Kidney epithelial cell (primary cell): ENCODE data around the gene CAMTA2. TPM values are rescaled to one million over a fixed set of nuclear protein-coding genes. Genes with fewer than 3 reads are reported as not detected.
"Not testable (repeated sequence)": the region's sequence is repeated elsewhere in the genome, so short reads cannot be mapped to it uniquely, and the experiment has no call there.

Experiments
- DNase-seq: peaks from one replicate; pipeline ENCODE4 v3.0.0-alpha.2; 2010; ENCODE audit warnings: low read depth
- H3K27me3 ChIP-seq: 2 replicates; pipeline ENCODE4 v1.6.0; 2011; ENCODE audit warnings: low read length; ENCODE audit not compliant: control insufficient read depth, insufficient read depth
- H3K36me3 ChIP-seq: 2 replicates; pipeline ENCODE4 v1.5.1; 2011; ENCODE audit warnings: low read length; ENCODE audit not compliant: control insufficient read depth, insufficient read depth
- H3K4me3 ChIP-seq: 2 replicates; pipeline ENCODE4 v1.5.1; 2011; ENCODE audit warnings: low read depth, mild to moderate bottlenecking, control low read depth, low read length
- total RNA-seq: library from RNA; depleted of rRNA; stranded (reverse); fragments of >200 nt; gene quantifications from 2 replicates; pipeline ENCODE4 v1.2.3, GENCODE V29; 2015
- TF ChIP-seq, protein P1 (sequence below): IDR thresholded peaks from 2 replicates; pipeline ENCODE4 v1.5.1; 2011; ENCODE audit warnings: mild to moderate bottlenecking, moderate library complexity, low read length, control low read depth, inconsistent platforms; ENCODE audit not compliant: insufficient read depth, poor library complexity, severe bottlenecking

The CAMTA2 gene
- total RNA-seq, 1 donor from 2014 or later = 47.7 TPM

DNA sequence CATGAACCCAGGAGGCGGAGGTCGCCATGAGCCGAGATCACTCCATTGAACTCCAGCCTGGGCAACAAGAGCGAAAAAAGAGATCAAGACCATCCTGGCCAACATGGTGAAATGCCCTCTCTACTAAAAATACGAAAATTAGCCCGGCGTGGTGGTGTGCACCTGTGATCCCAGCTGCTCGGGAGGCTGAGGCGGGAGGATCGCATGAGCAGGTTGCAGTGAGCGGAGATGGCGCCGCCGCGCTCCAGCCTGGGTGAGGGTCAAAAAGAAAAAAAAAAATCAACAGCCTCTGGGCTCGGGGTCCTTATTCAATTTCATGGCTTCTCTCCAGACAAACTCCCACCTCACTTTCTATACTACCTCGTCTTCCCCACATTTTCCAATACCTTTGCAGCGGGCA lies 58.6 kb downstream of the CAMTA2 start:
- no peak for DNase-seq
- TF ChIP-seq, protein P1, sequence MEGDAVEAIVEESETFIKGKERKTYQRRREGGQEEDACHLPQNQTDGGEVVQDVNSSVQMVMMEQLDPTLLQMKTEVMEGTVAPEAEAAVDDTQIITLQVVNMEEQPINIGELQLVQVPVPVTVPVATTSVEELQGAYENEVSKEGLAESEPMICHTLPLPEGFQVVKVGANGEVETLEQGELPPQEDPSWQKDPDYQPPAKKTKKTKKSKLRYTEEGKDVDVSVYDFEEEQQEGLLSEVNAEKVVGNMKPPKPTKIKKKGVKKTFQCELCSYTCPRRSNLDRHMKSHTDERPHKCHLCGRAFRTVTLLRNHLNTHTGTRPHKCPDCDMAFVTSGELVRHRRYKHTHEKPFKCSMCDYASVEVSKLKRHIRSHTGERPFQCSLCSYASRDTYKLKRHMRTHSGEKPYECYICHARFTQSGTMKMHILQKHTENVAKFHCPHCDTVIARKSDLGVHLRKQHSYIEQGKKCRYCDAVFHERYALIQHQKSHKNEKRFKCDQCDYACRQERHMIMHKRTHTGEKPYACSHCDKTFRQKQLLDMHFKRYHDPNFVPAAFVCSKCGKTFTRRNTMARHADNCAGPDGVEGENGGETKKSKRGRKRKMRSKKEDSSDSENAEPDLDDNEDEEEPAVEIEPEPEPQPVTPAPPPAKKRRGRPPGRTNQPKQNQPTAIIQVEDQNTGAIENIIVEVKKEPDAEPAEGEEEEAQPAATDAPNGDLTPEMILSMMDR = no peak
- Histone ChIP-seq H3K36me3 (no peaks in the 10 kb centered on the region), H3K27me3 (no peaks in the 10 kb centered on the region), H3K4me3 (no peak overlapping the region)

DNA sequence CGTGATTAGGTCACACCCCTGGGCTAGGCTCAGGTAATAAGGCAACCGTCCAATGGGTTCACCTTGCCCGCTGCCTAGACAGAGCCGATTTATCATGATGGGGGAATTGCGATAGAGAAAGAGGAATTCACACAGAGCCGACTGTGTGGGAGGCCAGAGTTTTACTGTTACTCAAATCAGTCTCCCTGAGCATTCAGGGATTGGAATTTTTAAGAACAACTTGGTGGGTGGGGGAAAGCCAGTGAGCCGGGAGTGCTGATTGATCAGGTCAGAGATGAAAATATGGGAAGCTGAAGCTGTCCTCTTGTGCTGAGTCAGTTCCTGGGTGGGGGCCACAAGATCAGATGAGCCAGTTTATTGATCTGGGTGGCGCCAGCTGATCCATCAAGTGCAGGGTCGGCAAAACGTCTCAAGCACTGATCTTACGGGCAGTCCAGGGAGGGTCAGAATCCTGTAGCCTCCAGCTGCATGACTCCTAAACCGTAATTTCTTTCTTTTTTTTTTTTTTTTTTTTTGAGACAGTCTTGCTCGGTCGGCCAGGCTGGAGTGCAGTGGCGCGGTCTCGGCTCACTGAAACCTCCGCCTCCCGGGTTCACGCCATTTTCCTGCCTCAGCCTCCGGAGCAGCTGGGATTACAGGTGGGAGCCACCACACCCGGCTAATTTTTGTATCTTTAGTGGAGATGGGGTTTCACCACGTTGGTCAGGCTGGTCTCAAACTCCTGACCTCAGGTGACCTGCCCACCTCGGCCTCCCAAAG lies 60.7 kb downstream of the CAMTA2 start:
- H3K36me3 ChIP-seq, DNase-seq, H3K4me3 ChIP-seq: not testable (repeated sequence)

DNA sequence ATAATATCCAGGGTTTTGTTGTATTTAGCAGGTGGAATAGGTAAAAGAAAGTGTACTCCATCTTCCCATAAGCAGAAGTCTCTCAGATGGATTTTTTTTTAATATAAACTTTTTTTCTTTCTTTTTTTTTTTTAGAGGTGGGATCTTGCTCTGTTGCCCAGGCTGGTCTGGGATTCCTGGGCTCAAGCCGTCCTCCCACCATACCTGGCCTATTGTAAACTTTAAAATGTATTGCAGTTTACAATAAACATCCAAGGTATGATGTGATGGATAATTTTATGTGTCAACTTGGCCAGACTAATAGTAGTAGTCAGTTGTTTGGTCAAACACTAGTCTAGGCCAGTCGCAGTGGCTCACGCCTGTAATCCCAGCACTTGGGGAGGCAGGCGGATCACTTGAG lies 66.2 kb downstream of the CAMTA2 start:
- DNase-seq = no peak
- H3K36me3 ChIP-seq = no peaks in the 10 kb centered on the region
- TF ChIP-seq, protein P1 = no peak
- H3K4me3 ChIP-seq = no peak overlapping the region
- H3K27me3 ChIP-seq = no peaks in the 10 kb centered on the region

More for the DNA sequence above, 60.7 kb downstream of the CAMTA2 start:
- H3K27me3 ChIP-seq = not testable (repeated sequence)

DNA sequence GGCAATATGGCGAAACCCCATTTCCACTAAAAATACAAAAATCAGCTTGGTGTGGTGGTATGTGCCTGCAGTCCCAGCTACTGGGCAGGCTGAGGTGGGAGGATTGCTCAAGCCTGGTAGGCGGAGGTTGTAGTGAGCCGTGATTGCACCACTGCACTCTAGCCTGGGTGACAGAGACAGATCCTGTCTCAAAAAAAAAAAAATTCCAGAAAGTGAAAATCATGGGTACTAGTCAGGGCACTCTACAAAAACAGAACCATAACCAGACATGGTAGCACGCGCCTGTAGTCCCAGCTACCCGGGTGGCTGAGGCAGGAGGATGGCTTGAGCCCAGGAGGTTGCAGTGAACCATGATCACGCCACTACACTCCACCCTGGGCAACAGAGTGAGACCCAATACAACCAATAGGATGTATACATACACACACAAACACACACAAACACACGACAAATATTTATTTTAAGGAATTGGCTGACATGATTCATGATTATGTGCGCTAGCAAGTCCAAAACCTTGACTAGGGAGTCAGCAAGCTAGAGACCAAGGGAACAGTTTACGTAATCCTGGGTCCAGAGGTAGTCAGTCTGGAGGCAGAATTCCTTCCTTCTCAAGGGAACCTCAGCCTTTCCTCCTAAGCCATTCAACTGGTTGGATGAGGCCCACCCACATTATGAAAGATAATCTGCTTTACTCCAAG lies 67.0 kb downstream of the CAMTA2 start:
- H3K36me3 ChIP-seq = no peaks in the 10 kb centered on the region
- no peak for DNase-seq

DNA sequence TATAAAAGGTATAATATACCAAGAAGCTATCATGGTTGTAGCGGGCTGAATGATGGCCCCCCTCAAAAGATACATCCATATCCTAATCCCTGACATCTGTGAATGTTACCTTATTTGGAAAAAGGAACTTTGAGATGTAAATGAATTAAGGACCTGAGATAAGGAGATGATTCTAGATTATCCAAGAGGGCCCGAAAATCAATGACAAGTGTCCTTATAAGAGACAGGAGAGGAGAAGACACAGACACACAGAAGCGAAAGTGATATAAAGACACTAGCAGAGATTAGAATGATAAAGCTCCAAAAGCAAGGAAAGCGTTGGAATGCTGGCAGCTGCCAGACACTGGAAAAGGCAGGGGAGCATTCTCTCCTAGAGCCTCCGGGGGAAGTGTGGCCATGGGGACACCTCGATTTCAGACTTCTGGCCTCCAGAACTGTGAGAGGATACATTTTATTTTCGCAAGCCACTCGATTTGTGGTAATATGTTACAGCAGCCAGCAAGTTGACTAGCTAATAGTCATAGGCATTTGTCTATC lies 67.9 kb downstream of the CAMTA2 start:
- Histone ChIP-seq H3K36me3 (no peaks in the 10 kb centered on the region), H3K27me3 (no peaks in the 10 kb centered on the region), H3K4me3 (no peak overlapping the region)
- no peak for DNase-seq
- TF ChIP-seq, protein P1 = no peak

More for the DNA sequence above, 67.0 kb downstream of the CAMTA2 start:
- Histone ChIP-seq H3K27me3 (no peaks in the 10 kb centered on the region), H3K4me3 (no peak overlapping the region)
- TF ChIP-seq, protein P1 = no peak

Other genes starting within 250 kb of the CAMTA2 start
- 1.4 and 2.9 TPM in 2 replicates for gene ZMYND15, start 247.8 kb downstream of the CAMTA2 start, total RNA-seq
- 96.1 and 106 TPM in 2 replicates for gene CXCL16, start 247.7 kb downstream of the CAMTA2 start, total RNA-seq
- gene TM4SF5, start 215.8 kb downstream of the CAMTA2 start, total RNA-seq = not detected in 2 replicates
- not detected in 2 replicates for gene VMO1, start 201.3 kb downstream of the CAMTA2 start, total RNA-seq
- not detected in 2 replicates for gene GLTPD2, start 198.7 kb downstream of the CAMTA2 start, total RNA-seq
- gene PSMB6, start 191.5 kb downstream of the CAMTA2 start, total RNA-seq = 208 and 257 TPM in 2 replicates
- gene PLD2, start 180.5 kb downstream of the CAMTA2 start, total RNA-seq = 17.4 and 28.6 TPM in 2 replicates
- 36.1 and 38.3 TPM in 2 replicates for gene MINK1, start 154.3 kb downstream of the CAMTA2 start, total RNA-seq
- 2.3 and 4.4 TPM in 2 replicates for gene C17orf107, start 88.1 kb downstream of the CAMTA2 start, total RNA-seq
- gene CHRNE, start 84.6 kb downstream of the CAMTA2 start, total RNA-seq = 2.0 and 2.7 TPM in 2 replicates
- not detected in 2 replicates for gene GP1BA, start 55.4 kb downstream of the CAMTA2 start, total RNA-seq
- 37.2 and 44.7 TPM in 2 replicates for gene SLC25A11, start 47.6 kb downstream of the CAMTA2 start, total RNA-seq
- gene RNF167, start 47.4 kb downstream of the CAMTA2 start, total RNA-seq = 44.1 and 66.0 TPM in 2 replicates
- gene PFN1, start 39.1 kb downstream of the CAMTA2 start, total RNA-seq = 1,484 and 2,015 TPM in 2 replicates
- 3.5 and 5.8 TPM in 2 replicates for gene ENO3, start 36.6 kb downstream of the CAMTA2 start, total RNA-seq
- gene SPAG7, start 19.9 kb downstream of the CAMTA2 start, total RNA-seq = 74.6 and 88.7 TPM in 2 replicates
- gene INCA1, start 9.8 kb upstream of the CAMTA2 start, total RNA-seq = 0.41 and 2.2 TPM in 2 replicates
- gene KIF1C, start 10.3 kb upstream of the CAMTA2 start, total RNA-seq = 87.1 and 97.6 TPM in 2 replicates
- gene SLC52A1, start 47.8 kb upstream of the CAMTA2 start, total RNA-seq = 0.17 and 0.62 TPM in 2 replicates
- 4.4 and 4.8 TPM in 2 replicates for gene ZFP3, start 90.8 kb upstream of the CAMTA2 start, total RNA-seq
- gene ZNF232, start 124.2 kb upstream of the CAMTA2 start, total RNA-seq = 19.6 and 23.9 TPM in 2 replicates
- gene USP6, start 128.4 kb upstream of the CAMTA2 start, total RNA-seq = 0.92 and 1.0 TPM in 2 replicates
- 9.4 and 10.5 TPM in 2 replicates for gene ZNF594, start 204.2 kb upstream of the CAMTA2 start, total RNA-seq
- not detected in 2 replicates for gene SCIMP, start 247.2 kb upstream of the CAMTA2 start, total RNA-seq